GM23338 (cell line): ENCODE data around the gene MLF2. TPM values are rescaled to one million over a fixed set of nuclear protein-coding genes. Genes with fewer than 3 reads are reported as not detected.

Experiments used
- ATAC-seq: fragments of 200-7000 bp; cut with Tn5 transposase; 3 replicates; pipeline ENCODE4 v1.9.1; 2020
- DNase-seq: peaks from one replicate; pipeline ENCODE4 v3.0.0-alpha.2; 2015; ENCODE audit warnings: low spot score
- H2AFZ ChIP-seq: fragments of 200-600 bp; sonication (generic); 2 replicates; pipeline ENCODE4 v1.8.0; 2016; ENCODE audit warnings: antibody characterized with exemption, mild to moderate bottlenecking, moderate library complexity
- H3F3A ChIP-seq: fragments of 200-600 bp; sonication (generic); replicated peaks from 2 replicates; pipeline ENCODE4 v1.8.0; 2017; ENCODE audit warnings: antibody characterized with exemption, mixed run types, low read depth
- H3K27ac ChIP-seq: fragments of 200-600 bp; sonication (generic); 2 replicates; pipeline ENCODE4 v1.6.1; 2016; ENCODE audit warnings: low read depth
- H3K27me3 ChIP-seq: fragments of 200-600 bp; sonication (generic); 2 replicates; pipeline ENCODE4 v1.8.0; 2016; ENCODE audit warnings: mild to moderate bottlenecking, mixed run types, moderate library complexity; ENCODE audit not compliant: insufficient read depth
- H3K36me3 ChIP-seq: fragments of 200-600 bp; sonication (generic); 2 replicates; pipeline ENCODE4 v1.8.0; 2016; ENCODE audit warnings: mild to moderate bottlenecking; ENCODE audit not compliant: insufficient read depth
- H3K4me1 ChIP-seq: fragments of 200-600 bp; sonication (generic); 2 replicates; pipeline ENCODE4 v1.8.0; 2016; ENCODE audit warnings: mild to moderate bottlenecking, moderate library complexity; ENCODE audit not compliant: insufficient read depth
- H3K4me2 ChIP-seq: fragments of 200-600 bp; sonication (generic); 2 replicates; pipeline ENCODE4 v1.7.1; 2017; ENCODE audit warnings: mixed run types
- H3K4me3 ChIP-seq: fragments of 200-600 bp; sonication (generic); 2 replicates; pipeline ENCODE4 v1.6.1; 2016; ENCODE audit warnings: mixed run types
- H3K79me2 ChIP-seq: fragments of 200-600 bp; sonication (generic); replicated peaks from 2 replicates; pipeline ENCODE4 v1.8.0; 2017; ENCODE audit warnings: mild to moderate bottlenecking; ENCODE audit not compliant: insufficient read depth
- H3K9me2 ChIP-seq: fragments of 200-600 bp; sonication (generic); 2 replicates; pipeline ENCODE4 v1.8.0; 2017; ENCODE audit not compliant: insufficient read depth
- H4K20me1 ChIP-seq: fragments of 200-600 bp; sonication (generic); replicated peaks from 2 replicates; pipeline ENCODE4 v1.8.0; 2017; ENCODE audit warnings: mild to moderate bottlenecking; ENCODE audit not compliant: insufficient read depth
- H3K27ac Mint-ChIP-seq: 2 replicates; pipeline ENCODE4 v1.8.0; 2020; ENCODE audit warnings: inconsistent platforms, mild to moderate bottlenecking, moderate library complexity, mixed read lengths
- H3K27me3 Mint-ChIP-seq: 3 replicates; pipeline ENCODE4 v1.8.0; 2022; ENCODE audit warnings: low read depth, mild to moderate bottlenecking, moderate library complexity, mixed read lengths, inconsistent platforms; ENCODE audit not compliant: insufficient read depth, poor library complexity
- H3K36me3 Mint-ChIP-seq: 3 replicates; pipeline ENCODE4 v1.8.0; 2021; ENCODE audit warnings: low read depth, mild to moderate bottlenecking, inconsistent platforms, moderate library complexity, mixed read lengths
- H3K4me1 Mint-ChIP-seq: 3 replicates; pipeline ENCODE4 v1.8.0; 2020; ENCODE audit warnings: mild to moderate bottlenecking, inconsistent platforms, mixed read lengths
- H3K4me3 Mint-ChIP-seq: 3 replicates; pipeline ENCODE4 v1.8.0; 2021; ENCODE audit warnings: moderate library complexity, mild to moderate bottlenecking, inconsistent platforms, mixed read lengths
- H3K9me3 Mint-ChIP-seq: 3 replicates; pipeline ENCODE4 v1.8.0; 2020; ENCODE audit warnings: moderate library complexity, mild to moderate bottlenecking, inconsistent platforms, mixed read lengths
- CREB1 ChIP-seq: fragments of 250-450 bp; sonication (Bioruptor Pico); IDR thresholded peaks from 2 replicates; pipeline ENCODE4 v1.5.0; 2020; ENCODE audit warnings: low read depth, mild to moderate bottlenecking, moderate library complexity
- EZH2 ChIP-seq: fragments of 200-600 bp; sonication (generic); IDR thresholded peaks from one replicate; pipeline ENCODE4 v1.8.0; 2017; ENCODE audit warnings: antibody characterized with exemption, mild to moderate bottlenecking, low read depth; ENCODE audit not compliant: unreplicated experiment
- EZH2phosphoT487 ChIP-seq: fragments of 200-600 bp; sonication (generic); IDR thresholded peaks from one replicate; pipeline ENCODE4 v1.8.1; 2018; ENCODE audit warnings: antibody characterized with exemption; ENCODE audit not compliant: unreplicated experiment
- JUNB ChIP-seq: IDR thresholded peaks from one replicate; pipeline ENCODE4 v1.6.1; 2016; ENCODE audit warnings: antibody characterized with exemption; ENCODE audit not compliant: unreplicated experiment
- POLR2AphosphoS5 ChIP-seq: IDR thresholded peaks from 2 replicates; pipeline ENCODE4 v1.6.1; 2016; ENCODE audit warnings: antibody characterized with exemption, low read depth
- ZNF114 ChIP-seq: fragments of 250-450 bp; sonication (Bioruptor Pico); IDR thresholded peaks from 2 replicates; pipeline ENCODE4 v1.5.0; 2020; ENCODE audit warnings: mild to moderate bottlenecking, moderate library complexity
- ZNF331 ChIP-seq: fragments of 250-450 bp; sonication (Bioruptor Pico); IDR thresholded peaks from 2 replicates; pipeline ENCODE4 v1.5.0; 2020; ENCODE audit warnings: low read depth, mild to moderate bottlenecking, moderate library complexity
- polyA plus RNA-seq: library from polyadenylated mRNA; unstranded; fragments of >200 nt; fragmentation: Nextera tagmentation; extraction: Ambion mirVana; gene quantifications from 2 replicates; pipeline ENCODE4 v1.2.1, GENCODE V29; 2016
- total RNA-seq: library from RNA; depleted of rRNA; stranded (reverse); fragments of >200 nt; shearing (Covaris generic); gene quantifications from 2 replicates; pipeline ENCODE4 v1.2.3, GENCODE V29; 2014
- TF ChIP-seq, protein P1 (sequence below): fragments of 250-450 bp; sonication (Bioruptor Pico); IDR thresholded peaks from 2 replicates; pipeline ENCODE4 v1.5.0; 2020; ENCODE audit warnings: mild to moderate bottlenecking, moderate library complexity
- TF ChIP-seq, protein P2 (sequence below), 2 experiments: fragments of 200-600 bp in 1 of 2; sonication (generic) in 1 of 2; conservative IDR thresholded peaks; 2 replicates each; pipeline versions ENCODE4 v1.5.1 to v1.6.1; 2016 to 2017; ENCODE audit warnings: antibody characterized with exemption in 2 of 2, low read depth in 2 of 2, mild to moderate bottlenecking in 2 of 2, moderate library complexity in 1 of 2
- TF ChIP-seq, protein P3 (sequence below): IDR thresholded peaks from one replicate; pipeline ENCODE4 v1.6.1; 2018; ENCODE audit warnings: antibody characterized with exemption; ENCODE audit not compliant: unreplicated experiment

MLF2 gene
- total and polyA plus RNA-seq, 2 experiments from 2014 or later, result 280 to 289 TPM

DNA sequence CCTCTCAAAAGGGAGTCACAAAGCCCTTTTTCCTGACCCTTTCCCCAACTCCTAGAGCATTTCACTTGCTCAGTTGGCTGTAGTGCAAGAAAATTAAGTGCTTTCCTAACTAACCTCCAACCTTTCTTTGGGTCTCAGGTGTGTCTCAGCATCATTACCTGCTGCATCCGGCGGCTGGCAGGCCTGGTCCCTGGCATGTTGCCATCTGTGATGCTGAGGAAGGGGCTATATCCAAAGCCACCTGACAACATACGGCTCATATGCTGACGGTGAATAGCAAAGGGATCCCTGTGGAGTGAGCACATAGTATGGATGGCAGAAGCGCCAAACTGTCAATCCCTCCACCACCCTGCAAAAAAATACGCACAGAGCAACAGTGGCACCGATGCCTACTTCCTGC, 1.2 kb downstream of the MLF2 start (continued):
- TF ChIP-seq, protein P1, sequence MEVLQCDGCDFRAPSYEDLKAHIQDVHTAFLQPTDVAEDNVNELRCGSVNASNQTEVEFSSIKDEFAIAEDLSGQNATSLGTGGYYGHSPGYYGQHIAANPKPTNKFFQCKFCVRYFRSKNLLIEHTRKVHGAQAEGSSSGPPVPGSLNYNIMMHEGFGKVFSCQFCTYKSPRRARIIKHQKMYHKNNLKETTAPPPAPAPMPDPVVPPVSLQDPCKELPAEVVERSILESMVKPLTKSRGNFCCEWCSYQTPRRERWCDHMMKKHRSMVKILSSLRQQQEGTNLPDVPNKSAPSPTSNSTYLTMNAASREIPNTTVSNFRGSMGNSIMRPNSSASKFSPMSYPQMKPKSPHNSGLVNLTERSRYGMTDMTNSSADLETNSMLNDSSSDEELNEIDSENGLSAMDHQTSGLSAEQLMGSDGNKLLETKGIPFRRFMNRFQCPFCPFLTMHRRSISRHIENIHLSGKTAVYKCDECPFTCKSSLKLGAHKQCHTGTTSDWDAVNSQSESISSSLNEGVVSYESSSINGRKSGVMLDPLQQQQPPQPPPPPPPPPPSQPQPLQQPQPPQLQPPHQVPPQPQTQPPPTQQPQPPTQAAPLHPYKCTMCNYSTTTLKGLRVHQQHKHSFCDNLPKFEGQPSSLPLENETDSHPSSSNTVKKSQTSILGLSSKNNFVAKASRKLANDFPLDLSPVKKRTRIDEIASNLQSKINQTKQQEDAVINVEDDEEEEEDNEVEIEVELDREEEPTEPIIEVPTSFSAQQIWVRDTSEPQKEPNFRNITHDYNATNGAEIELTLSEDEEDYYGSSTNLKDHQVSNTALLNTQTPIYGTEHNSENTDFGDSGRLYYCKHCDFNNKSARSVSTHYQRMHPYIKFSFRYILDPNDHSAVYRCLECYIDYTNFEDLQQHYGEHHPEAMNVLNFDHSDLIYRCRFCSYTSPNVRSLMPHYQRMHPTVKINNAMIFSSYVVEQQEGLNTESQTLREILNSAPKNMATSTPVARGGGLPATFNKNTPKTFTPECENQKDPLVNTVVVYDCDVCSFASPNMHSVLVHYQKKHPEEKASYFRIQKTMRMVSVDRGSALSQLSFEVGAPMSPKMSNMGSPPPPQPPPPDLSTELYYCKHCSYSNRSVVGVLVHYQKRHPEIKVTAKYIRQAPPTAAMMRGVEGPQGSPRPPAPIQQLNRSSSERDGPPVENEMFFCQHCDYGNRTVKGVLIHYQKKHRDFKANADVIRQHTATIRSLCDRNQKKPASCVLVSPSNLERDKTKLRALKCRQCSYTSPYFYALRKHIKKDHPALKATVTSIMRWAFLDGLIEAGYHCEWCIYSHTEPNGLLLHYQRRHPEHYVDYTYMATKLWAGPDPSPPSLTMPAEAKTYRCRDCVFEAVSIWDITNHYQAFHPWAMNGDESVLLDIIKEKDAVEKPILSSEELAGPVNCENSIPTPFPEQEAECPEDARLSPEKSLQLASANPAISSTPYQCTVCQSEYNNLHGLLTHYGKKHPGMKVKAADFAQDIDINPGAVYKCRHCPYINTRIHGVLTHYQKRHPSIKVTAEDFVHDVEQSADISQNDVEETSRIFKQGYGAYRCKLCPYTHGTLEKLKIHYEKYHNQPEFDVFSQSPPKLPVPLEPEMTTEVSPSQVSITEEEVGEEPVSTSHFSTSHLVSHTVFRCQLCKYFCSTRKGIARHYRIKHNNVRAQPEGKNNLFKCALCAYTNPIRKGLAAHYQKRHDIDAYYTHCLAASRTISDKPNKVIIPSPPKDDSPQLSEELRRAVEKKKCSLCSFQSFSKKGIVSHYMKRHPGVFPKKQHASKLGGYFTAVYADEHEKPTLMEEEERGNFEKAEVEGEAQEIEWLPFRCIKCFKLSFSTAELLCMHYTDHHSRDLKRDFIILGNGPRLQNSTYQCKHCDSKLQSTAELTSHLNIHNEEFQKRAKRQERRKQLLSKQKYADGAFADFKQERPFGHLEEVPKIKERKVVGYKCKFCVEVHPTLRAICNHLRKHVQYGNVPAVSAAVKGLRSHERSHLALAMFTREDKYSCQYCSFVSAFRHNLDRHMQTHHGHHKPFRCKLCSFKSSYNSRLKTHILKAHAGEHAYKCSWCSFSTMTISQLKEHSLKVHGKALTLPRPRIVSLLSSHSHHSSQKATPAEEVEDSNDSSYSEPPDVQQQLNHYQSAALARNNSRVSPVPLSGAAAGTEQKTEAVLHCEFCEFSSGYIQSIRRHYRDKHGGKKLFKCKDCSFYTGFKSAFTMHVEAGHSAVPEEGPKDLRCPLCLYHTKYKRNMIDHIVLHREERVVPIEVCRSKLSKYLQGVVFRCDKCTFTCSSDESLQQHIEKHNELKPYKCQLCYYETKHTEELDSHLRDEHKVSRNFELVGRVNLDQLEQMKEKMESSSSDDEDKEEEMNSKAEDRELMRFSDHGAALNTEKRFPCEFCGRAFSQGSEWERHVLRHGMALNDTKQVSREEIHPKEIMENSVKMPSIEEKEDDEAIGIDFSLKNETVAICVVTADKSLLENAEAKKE (CRISPR knock-in tag), result no peak
- TF ChIP-seq CREB1 (CRISPR knock-in tag), result no peak
- no peak for TF ChIP-seq JUNB
- no peak for TF ChIP-seq ZNF331 (CRISPR knock-in tag)
- no peak for TF ChIP-seq POLR2AphosphoS5
- no peak for TF ChIP-seq EZH2phosphoT487
- no peak for TF ChIP-seq EZH2

DNA sequence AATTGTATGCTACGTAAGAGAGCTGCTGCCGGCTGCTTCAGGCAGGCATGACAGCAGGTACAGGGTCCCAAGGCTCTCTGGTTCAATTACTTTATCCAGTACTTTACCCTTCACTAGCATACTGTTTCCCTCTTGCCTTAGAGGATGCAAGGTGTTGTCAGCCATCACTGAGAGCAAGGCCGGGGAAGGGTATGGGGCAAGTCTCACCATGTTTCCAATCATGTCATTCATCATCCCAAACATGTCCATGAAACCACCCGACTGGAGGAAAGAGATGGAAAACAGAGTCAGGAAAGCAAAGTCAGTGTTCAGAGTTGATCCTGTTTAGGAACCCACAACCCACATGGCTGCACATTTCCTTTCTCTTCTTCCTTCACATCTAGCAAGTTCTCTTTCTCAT, 2.4 kb downstream of the MLF2 start:
- peaks cover 15% of the 10 kb centered on the region; the same call in 1 of the 2 replicates for H4K20me1 ChIP-seq
- Mint-ChIP-seq H3K36me3 (peaks cover 65% of the 10 kb centered on the region), H3K27ac (no peak overlapping the region), H3K4me3 (no peak overlapping the region), H3K4me1 (peaks cover 19% of the 10 kb centered on the region), H3K9me3 (no peaks in the 10 kb centered on the region), H3K27me3 (peaks cover 21% of the 10 kb centered on the region)
- H3K27me3 ChIP-seq, result no peaks in the 10 kb centered on the region
- no peak overlapping the region for H2AFZ ChIP-seq
- peaks cover 35% of the 10 kb centered on the region for H3K36me3 ChIP-seq
- 0 out of 2 replicates have a peak, but pooled peaks cover 9% of the 10 kb centered on the region for H3F3A ChIP-seq
- H3K4me1 ChIP-seq, result peaks cover 17% of the 10 kb centered on the region
- peaks cover 24% of the 10 kb centered on the region for H3K79me2 ChIP-seq
- ATAC-seq (no peak), DNase-seq (no peak)
- no peak overlapping the region for H3K4me2 ChIP-seq
- H3K9me2 ChIP-seq, result no peaks in the 10 kb centered on the region
- no peak overlapping the region for H3K27ac ChIP-seq
- no peak overlapping the region for H3K4me3 ChIP-seq
- no peak for TF ChIP-seq JUNB
- TF ChIP-seq, protein P2, sequence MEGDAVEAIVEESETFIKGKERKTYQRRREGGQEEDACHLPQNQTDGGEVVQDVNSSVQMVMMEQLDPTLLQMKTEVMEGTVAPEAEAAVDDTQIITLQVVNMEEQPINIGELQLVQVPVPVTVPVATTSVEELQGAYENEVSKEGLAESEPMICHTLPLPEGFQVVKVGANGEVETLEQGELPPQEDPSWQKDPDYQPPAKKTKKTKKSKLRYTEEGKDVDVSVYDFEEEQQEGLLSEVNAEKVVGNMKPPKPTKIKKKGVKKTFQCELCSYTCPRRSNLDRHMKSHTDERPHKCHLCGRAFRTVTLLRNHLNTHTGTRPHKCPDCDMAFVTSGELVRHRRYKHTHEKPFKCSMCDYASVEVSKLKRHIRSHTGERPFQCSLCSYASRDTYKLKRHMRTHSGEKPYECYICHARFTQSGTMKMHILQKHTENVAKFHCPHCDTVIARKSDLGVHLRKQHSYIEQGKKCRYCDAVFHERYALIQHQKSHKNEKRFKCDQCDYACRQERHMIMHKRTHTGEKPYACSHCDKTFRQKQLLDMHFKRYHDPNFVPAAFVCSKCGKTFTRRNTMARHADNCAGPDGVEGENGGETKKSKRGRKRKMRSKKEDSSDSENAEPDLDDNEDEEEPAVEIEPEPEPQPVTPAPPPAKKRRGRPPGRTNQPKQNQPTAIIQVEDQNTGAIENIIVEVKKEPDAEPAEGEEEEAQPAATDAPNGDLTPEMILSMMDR (conservative IDR thresholded peaks at IDR 0.05; ENCODE audit: low read depth in 2 of 2), result no peak
- TF ChIP-seq ZNF114 (CRISPR knock-in tag), result no peak
- TF ChIP-seq, protein P3, sequence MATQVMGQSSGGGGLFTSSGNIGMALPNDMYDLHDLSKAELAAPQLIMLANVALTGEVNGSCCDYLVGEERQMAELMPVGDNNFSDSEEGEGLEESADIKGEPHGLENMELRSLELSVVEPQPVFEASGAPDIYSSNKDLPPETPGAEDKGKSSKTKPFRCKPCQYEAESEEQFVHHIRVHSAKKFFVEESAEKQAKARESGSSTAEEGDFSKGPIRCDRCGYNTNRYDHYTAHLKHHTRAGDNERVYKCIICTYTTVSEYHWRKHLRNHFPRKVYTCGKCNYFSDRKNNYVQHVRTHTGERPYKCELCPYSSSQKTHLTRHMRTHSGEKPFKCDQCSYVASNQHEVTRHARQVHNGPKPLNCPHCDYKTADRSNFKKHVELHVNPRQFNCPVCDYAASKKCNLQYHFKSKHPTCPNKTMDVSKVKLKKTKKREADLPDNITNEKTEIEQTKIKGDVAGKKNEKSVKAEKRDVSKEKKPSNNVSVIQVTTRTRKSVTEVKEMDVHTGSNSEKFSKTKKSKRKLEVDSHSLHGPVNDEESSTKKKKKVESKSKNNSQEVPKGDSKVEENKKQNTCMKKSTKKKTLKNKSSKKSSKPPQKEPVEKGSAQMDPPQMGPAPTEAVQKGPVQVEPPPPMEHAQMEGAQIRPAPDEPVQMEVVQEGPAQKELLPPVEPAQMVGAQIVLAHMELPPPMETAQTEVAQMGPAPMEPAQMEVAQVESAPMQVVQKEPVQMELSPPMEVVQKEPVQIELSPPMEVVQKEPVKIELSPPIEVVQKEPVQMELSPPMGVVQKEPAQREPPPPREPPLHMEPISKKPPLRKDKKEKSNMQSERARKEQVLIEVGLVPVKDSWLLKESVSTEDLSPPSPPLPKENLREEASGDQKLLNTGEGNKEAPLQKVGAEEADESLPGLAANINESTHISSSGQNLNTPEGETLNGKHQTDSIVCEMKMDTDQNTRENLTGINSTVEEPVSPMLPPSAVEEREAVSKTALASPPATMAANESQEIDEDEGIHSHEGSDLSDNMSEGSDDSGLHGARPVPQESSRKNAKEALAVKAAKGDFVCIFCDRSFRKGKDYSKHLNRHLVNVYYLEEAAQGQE, result no peak
